Fibroblast of lung (primary cell): Measurements from ENCODE around the gene PPM1H.

Experiments used
- CTCF ChIP-seq, 2 donors: IDR thresholded peaks in 1 of 2; conservative IDR thresholded peaks in 1 of 2; 1 replicate in 1 of 2; 2 replicates in 1 of 2; pipeline ENCODE4 v1.5.1; 2011 to 2012; ENCODE audit warnings: low read length in 2 of 2, control low read depth in 1 of 2, inconsistent platforms in 1 of 2, low read depth in 1 of 2, mild to moderate bottlenecking in 1 of 2
- EZH2 ChIP-seq: IDR thresholded peaks from 2 replicates; pipeline ENCODE4 v1.5.1; 2012; ENCODE audit warnings: low read length, control low read depth, mild to moderate bottlenecking; ENCODE audit errors: missing control alignments

GRCh38 chr12:62720661-62721330 lies 214.2 kb downstream of the PPM1H start:
- TF ChIP-seq CTCF (conservative IDR thresholded peaks at IDR 0.05 in 1 of 2, IDR thresholded peaks at IDR 0.05 in 1 of 2; ENCODE audit: low read depth in 1 of 2, low read length in 2 of 2) (no peak), EZH2 (no peak)
